ENCODE data around the gene SPO11. TPM values are rescaled to one million over a fixed set of nuclear protein-coding genes. Genes with fewer than 3 reads are reported as not detected.

The SPO11 gene
- total and polyA plus RNA-seq, 2 of the 4 experiments (the other 2 are of a cell fraction) = not detected

- 64% methylated on average over 2 of the region's 14 CpGs; no CpG with 5 or more reads in 1 of the 2 experiments for WGBS, 2 experiments (ENCODE audit: extremely low coverage in 2 of 2, insufficient read length in 1 of 2)
- Histone ChIP-seq H2AK9ac (replicated peaks; ENCODE audit: low read depth, low read length, poor library complexity) (no peak overlapping the region), H3K4me2 (ENCODE audit: low read depth, low read length) (no peak overlapping the region), H3K36me3 (ENCODE audit: control insufficient read depth, insufficient read depth, low read length) (no peaks in the 10 kb centered on the region), H4K8ac (ENCODE audit: low read depth in 2 of 2, low read length in 2 of 2) (no peak overlapping the region), H2BK5ac (ENCODE audit: low read depth, low read length, poor library complexity, severe bottlenecking) (no peak overlapping the region), H3K9ac (ENCODE audit: low read depth, low read length) (no peak overlapping the region), H2AFZ (replicated peaks; ENCODE audit: low read length, poor library complexity) (no peak overlapping the region), H4K5ac (ENCODE audit: low read depth, low read length) (no peak overlapping the region), H3K27ac (ENCODE audit: insufficient read depth, low read length) (no peak overlapping the region), H3K14ac (replicated peaks; ENCODE audit: low read depth, low read length) (no peak overlapping the region), H3K4me3 (ENCODE audit: insufficient read depth, low read depth, low read length) (no peak overlapping the region), H3K9me1 (ENCODE audit: insufficient read depth, low read length) (no peaks in the 10 kb centered on the region), H3K18ac (ENCODE audit: low read depth, low read length) (no peak overlapping the region), H2AK5ac (ENCODE audit: low read depth, low read length) (no peak overlapping the region), H2BK20ac (ENCODE audit: low read depth, low read length) (no peak overlapping the region), H2BK15ac (ENCODE audit: low read depth, low read length) (no peak overlapping the region), H4K20me1 (ENCODE audit: insufficient read depth, low read length) (no peaks in the 10 kb centered on the region), H3K79me1 (ENCODE audit: low read depth in 1 of 2, low read length in 2 of 2) (no peaks in the 10 kb centered on the region), H3K56ac (ENCODE audit: extremely low read depth, insufficient read depth, low read length) (no peak overlapping the region), H3K4me1 (ENCODE audit: control insufficient read depth, insufficient read depth, low read length) (peaks cover 2% of the 10 kb centered on the region; the same call in 1 of the 2 replicates), H4K91ac (ENCODE audit: insufficient read depth, low read depth, low read length) (no peak overlapping the region; the same call in 1 of the 2 replicates), H2BK120ac (ENCODE audit: low read depth, low read length) (no peak overlapping the region), H3K23ac (ENCODE audit: low read depth, low read length) (no peak overlapping the region), H3K27me3 (ENCODE audit: control insufficient read depth, insufficient read depth, low read length) (peaks cover 23% of the 10 kb centered on the region), H3K9me3 (ENCODE audit: control insufficient read depth, insufficient read depth, low read length) (no peaks in the 10 kb centered on the region), H3K4ac (ENCODE audit: low read depth, low read length) (no peak overlapping the region)
- no peak for DNase-seq
- dilution Hi-C loops (cut with HindIII; ENCODE audit: low sequenced_read_pairs, unreplicated experiment) (no loop called here), in situ Hi-C loops (cut with MboI; ENCODE audit: low sequenced_read_pairs) (no loop called here), intact Hi-C loops (cut with micrococcal nuclease) (no loop called here)
- POLR2A ChIA-PET (ENCODE audit: unreplicated experiment) = no interaction called here
- TF ChIP-seq NFE2L2 (IDR thresholded peaks at IDR 0.05; ENCODE audit: low read depth, low read length) (no peak), CHD1 (IDR thresholded peaks at IDR 0.05; ENCODE audit: low read depth, low read length) (no peak), CEBPB (IDR thresholded peaks at IDR 0.05; ENCODE audit: low read depth, low read length) (no peak)
- no peak for ATAC-seq (ENCODE audit: low read depth)
- BruUV-seq (replicated peaks) = no TSS peak
- CTCF ChIA-PET = no interaction called here
Measured at GRCh38 chr20:57287007-57287880, 42.4 kb upstream of the SPO11 start.

Measured in IMR-90 (cell line).